Stimulated activated CD8-positive, alpha-beta memory T cell treated with anti-CD3 and anti-CD28 coated beads, Interleukin-12 subunit alpha, Interleukin-12 subunit beta, amount 100 ng/mL, for 24 hours (primary cell): ENCODE measurements around the gene EGR4.
"Not testable (repeated sequence)": the region's sequence is repeated elsewhere in the genome, so short reads cannot be mapped to it uniquely, and the experiment has no call there.

Source experiments
- DNase-seq: peaks from one replicate; pipeline ENCODE4 v3.0.0-alpha.2; 2020; ENCODE audit errors: extremely low read depth

EGR4 gene

DNA sequence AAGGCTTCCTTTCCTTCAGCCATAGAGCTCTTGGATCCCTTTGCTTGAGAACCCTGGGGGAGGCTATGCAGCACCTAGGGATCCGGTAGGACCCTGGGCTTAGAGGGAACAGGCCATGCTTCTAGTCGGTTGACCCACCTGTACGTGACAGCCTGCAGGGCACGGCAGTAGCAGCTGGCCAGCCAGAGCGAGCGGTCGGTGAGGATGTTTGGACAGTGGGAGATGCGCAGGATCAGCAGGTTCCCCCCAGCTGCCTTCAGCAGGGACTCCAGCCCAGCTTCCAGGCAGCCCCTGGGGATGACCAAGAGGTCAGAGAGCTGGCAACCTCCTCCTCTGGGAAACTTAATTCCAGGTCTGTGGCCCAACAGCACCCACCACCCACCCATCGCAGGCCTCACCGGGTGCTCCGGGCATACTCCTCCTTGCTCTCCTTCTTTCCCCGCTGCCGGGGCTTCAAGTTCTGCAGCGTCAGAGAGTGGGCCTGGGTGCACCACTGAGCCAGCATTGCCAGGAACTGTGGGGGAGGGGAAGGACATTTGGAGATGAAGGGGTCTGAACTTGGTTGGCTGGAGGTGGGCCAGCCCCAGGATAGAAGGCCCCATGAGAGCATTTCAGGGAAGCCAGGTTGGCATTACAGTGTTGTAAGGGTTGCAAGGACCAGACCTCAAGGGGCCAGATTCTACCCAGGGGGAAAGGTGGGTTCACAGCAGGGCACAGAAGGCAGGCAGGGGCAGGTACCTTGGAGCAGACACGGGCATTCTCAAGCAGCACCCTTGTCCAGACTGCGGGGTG lies 29.6 kb downstream of the EGR4 start:
- DNase-seq, result no peak

DNA sequence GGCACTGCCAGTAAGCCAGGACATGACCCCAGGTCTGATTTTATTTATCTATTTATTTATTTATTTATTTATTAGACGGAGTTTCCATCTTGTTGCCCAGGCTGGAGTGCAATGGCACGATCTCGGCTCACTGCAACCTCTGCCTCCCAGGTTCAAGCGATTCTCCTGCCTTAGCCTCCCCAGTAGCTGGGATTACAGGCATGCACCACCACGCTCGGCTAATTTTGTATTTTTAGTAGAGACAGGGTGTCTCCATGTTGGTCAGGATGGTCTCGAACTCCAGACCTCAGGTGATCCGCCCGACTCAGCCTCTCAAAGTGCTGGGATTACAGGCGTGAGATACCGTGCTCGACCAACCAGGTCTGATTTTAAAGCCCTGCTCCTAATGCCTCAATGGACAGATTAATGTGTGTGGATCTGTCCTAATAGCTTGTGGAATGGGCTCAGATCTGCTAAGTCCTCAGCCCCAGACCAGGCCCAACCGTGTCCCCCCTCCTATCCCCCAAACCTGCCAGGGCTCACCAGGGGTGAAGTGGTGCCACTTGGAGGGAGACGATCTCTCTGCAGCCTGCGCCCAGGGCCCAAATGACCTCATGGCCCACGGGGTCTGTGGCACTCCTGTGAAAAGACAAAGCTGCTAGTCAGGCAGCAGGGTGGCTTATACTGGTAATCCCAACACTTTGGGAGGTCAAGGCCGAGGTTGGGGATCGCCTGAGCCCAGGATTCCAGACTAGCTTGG lies 30.5 kb downstream of the EGR4 start:
- not testable (repeated sequence) for DNase-seq

DNA sequence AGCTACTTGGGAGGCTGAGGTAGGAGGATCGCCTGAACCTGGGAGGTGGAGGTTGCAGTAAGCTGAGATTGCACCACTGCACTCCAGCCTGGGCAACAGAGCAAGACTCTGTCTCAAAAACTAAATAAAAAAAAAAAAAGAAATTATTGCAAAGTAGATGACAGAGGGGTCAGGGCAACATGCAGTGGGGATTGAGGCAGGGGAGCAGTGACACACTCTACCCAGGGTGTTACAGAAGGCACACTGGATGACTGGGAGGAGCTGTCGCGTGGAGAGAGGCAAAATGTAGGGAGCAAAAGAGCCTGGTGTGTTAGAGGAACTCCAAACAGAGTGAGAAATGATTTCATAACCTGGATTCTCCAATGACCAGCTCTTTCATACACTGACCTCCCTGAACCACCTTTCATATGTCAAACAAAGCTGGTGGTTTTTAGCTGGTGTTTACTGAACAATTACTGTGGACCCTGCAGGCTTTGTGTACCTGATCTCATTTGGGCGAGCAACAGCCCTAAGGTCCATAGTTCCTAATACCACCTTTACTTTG lies 31.2 kb downstream of the EGR4 start:
- DNase-seq, result no peak

DNA sequence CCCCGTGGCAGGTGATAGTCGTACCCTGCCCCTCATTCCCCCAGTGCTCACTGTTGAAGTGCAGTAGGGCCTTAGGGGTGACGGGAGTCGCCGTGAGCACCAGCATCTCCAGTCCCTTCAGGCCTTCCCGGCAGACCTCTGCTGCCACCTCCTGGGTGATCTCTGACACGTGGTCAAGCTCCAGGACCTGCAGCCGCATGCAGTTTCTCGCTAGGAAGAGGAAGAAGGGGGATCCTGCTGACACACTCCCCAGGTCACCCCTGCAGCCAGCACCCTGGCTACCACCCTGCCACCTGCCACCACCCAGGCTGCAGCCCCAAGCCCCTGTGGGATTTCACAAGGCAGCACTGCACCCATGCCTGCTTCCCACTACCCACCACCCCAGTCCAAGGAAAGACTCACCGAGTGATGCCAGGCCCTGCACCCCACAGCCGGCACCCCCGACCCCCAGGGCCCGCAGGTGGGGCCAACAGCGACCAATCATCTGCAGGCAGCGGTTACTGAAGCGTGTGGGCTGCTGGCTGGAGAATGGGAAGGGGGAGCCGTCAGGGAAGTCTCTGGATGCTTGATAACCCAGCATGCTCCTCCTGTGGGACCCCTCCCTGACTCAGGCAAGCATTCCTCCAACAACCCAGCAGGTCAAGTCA lies 32.9 kb downstream of the EGR4 start:
- no peak for DNase-seq

DNA sequence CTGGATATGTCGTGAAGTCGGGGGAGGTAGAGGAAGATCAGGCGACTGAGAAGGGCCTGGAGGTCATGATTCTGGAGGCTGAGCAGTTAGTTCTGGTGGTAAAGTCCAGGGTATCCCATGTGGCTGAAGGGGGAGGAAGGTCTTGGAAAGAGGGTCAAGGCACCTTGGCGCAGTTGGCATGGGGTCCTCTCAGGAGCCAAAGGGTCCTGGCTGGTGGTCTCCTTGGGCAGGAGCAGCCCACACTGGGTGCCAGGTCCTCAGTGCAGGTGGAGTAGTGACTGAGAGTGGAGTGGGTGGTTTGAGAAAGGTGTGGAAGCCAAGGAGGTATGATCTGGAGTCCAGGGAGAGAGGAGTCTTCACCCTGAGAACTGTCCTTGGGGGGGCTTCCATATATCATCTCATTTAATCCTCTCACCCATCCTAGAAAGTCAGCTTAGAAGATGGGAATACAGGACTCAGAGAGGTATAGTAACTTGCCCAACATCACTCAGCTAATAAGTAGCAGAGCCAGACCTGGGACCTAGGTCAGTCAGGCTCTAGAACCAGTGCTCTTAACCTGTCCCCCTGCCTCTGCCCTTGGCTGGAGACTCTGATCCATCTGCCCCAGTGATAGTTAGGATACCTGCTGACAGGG lies 33.5 kb downstream of the EGR4 start:
- no peak for DNase-seq

- DNase-seq, result no peak
Measured at GRCh38 chr2:73259276-73259675, 34.1 kb downstream of the EGR4 start.

DNA sequence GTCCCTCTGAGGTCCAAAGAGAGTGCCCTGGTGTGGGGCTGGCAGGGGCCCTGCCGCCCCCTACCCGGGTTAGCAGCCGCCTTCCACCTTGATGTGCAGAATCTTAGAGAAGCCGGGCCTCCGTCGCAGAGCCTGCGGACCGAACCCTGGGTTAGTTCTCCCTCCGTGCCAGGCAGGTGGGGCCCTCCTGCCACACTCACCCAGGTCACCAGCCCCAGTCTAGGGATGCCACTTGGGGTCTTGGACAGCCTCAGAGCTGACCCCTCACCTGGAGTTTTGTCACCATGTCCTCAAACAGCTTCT lies 34.5 kb downstream of the EGR4 start:
- DNase-seq, result no peak

GRCh38 chr2:73258186-73258912 lies 35.0 kb downstream of the EGR4 start:
- no peak for DNase-seq

- no peak for DNase-seq
Measured at GRCh38 chr2:73257425-73258125, 35.8 kb downstream of the EGR4 start.

DNA sequence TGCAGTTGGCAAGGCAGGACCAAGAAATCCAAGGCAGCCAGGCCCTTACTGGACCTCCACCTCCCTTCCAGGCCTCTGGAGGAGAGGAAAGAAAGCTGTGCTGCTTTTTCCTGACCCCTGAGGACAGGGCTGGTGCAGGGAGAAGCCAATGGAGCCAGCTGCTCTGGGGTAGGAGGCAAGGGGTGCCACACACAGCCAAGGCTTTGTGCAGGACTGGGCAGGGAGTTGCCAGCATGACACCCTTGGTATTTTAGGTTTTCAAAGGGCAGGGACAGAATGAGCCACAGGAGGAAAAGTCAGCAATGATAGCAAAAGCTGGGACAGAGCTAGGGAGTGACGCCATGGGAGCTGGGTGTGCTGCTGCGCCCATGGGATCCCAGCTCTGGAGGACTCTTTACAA lies 36.3 kb downstream of the EGR4 start:
- no peak for DNase-seq

DNA sequence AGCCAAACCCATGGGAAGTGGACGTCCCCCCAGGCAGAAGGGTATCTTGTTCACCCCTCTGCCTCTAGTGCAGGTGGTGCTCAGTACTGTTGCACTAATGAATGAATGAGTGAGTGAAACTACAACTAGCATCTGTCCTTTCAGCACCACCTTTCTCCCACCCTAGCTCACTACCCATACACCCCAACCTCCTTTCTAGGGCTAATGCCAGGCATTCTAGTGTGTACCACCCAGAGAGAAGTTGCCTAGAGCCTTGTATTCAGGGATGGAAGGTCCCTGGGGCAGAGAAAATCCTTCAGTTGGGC lies 36.8 kb downstream of the EGR4 start:
- DNase-seq, result no peak

DNA sequence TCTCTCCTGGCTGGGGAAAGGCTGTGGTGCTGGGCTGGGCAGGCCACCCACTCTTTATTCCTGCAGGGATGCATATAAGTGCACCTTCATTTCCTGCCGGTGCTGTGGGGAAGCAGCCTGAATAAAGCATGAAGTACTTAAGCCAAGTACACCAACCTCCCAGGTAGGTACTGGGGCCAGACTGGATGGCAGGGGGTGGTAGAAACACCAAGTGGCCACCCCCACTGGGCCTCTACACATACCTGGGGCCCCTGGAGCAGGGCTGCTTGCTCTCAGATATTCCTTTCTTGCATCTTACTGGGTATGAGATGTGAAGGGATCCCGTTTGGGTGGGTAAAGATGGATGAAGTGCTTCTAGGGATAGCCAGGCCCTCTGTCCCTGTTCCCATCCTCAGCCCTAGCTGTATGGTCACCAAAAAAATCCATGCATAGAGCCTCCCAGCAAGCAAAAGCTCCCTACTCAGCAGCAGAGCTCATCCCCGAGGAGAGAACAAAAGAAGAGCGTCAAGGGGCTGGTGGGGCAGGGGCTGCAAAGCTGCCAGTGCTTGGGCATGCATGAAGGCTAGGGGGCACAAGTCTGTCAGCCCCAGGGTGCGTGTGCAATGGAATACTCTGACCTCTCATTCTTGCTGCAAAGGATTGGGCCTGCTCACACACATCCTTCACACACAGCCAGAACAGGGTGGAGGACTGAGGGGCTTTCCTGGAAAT lies 37.3 kb downstream of the EGR4 start:
- DNase-seq, result no peak

DNA sequence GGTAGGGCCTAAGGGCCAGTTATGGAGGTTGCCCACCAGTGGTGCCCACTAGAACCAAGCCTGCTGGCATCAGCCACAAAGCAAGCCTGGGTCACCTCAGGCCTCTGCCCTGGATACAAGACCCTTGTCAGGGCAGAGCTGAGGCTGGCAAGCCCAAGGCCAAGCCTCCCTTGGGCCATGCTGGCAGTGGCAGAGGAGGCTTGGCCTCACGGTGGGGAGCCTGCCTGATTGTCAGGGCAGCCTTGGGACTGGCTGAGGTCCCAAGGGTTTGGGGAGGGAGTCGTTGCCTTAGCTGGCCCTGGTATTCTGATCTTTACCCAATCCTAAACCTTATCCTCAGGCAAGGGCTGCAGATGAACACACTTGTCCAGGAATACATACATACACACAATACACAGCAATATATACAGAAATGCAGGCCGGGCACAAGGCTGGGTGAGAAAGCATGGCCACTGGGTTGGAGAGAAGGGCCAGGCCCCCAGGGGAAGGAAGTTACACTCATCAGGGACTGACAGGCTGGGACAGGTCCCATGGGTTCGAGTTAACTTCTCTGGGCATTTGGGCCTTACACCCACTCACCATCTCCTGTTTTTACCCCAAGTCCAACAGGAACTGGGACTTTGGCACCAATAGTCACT lies 38.2 kb downstream of the EGR4 start:
- no peak for DNase-seq

GRCh38 chr2:73254343-73255006 lies 38.9 kb downstream of the EGR4 start:
- no peak for DNase-seq

GRCh38 chr2:73253901-73254300 lies 39.4 kb downstream of the EGR4 start:
- DNase-seq, result no peak

- no peak for DNase-seq
Measured at GRCh38 chr2:73253400-73253799, 39.9 kb downstream of the EGR4 start.

DNA sequence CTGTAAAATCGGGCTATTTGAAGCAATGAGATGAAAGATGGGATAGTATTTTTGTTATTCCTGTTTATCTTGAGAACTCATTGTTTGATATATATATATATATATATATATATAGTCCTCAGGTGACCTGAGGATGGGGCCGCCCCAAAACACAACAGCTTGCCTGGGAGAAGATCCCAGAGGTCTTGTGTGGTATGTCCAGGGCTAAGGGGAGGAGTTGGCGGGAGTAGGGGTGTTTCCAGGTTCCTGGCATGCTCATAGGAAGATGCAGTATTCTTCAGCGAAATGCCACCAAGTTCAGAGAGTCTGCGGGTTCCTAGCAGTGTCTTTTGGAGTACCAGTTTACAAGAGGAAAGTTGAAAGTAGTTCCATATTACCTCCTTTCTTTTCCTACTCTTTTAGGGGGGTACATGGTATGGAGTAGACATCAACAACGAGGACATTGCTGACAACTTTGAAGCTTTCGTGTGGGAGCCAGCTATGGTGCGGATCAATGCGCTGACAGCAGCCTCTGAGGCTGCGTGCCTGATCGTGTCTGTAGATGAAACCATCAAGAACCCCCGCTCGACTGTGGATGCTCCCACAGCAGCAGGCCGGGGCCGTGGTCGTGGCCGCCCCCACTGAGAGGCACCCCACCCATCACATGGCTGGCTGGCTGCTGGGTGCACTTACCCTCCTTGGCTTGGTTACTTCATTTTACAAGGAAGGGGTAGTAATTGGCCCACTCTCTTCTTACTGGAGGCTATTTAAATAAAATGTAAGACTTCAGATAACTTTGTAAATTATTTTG lies 40.9 kb downstream of the EGR4 start:
- no peak for DNase-seq
